Measurements from ENCODE around the gene ANTXR2.

GRCh38 chr4:79987401-79987800 is 85.6 kb downstream of the ANTXR2 start:
- TF ChIP-seq CTCF (IDR thresholded peaks at IDR 0.05) (no peak), POLR2A (IDR thresholded peaks at IDR 0.05) (no peak)

Measured in heart left ventricle (tissue), 13 donors.